CD4-positive, CD25-positive, alpha-beta regulatory T cell (primary cell): ENCODE data around the gene RHOBTB3. TPM values are rescaled to one million over a fixed set of nuclear protein-coding genes. Genes with fewer than 3 reads are reported as not detected.
"Not testable (repeated sequence)": the region's sequence is repeated elsewhere in the genome, so short reads cannot be mapped to it uniquely, and the experiment has no call there.

Experiments
- ATAC-seq, 2 donors: fragments of 150-1000 bp; cut with Tn5 transposase; one replicate each; pipeline ENCODE4 v1.10.0; 2021; ENCODE audit warnings: low read depth in 2 of 2, moderate number of reproducible peaks in 2 of 2, moderate library complexity in 1 of 2
- DNase-seq, 3 donors: peaks; one replicate each; pipeline versions ENCODE4 v3.0.0 to v3.0.0-alpha.2; 2012 to 2022; ENCODE audit warnings: mixed read lengths in 1 of 3
- H3K27ac ChIP-seq: one replicate; pipeline ENCODE4 v1.7.0; 2013; ENCODE audit warnings: mild to moderate bottlenecking, low read length; ENCODE audit not compliant: insufficient read depth, poor library complexity, severe bottlenecking
- H3K27me3 ChIP-seq: one replicate; pipeline ENCODE4 v1.7.0; 2013; ENCODE audit warnings: low read length; ENCODE audit not compliant: control insufficient read depth, insufficient read depth
- H3K36me3 ChIP-seq: one replicate; pipeline ENCODE4 v1.7.0; 2013; ENCODE audit warnings: mild to moderate bottlenecking, low read length, moderate library complexity; ENCODE audit not compliant: control insufficient read depth, insufficient read depth
- H3K4me1 ChIP-seq: 2 replicates; pipeline ENCODE4 v1.7.0; 2013; ENCODE audit warnings: mild to moderate bottlenecking, low read length; ENCODE audit not compliant: insufficient read depth, control insufficient read depth, poor library complexity, severe bottlenecking
- H3K4me3 ChIP-seq: one replicate; pipeline ENCODE4 v1.7.0; 2013; ENCODE audit warnings: low read depth, mild to moderate bottlenecking, low read length, moderate library complexity
- H3K9me3 ChIP-seq, 2 experiments: 1 replicate in 1 of 2; 2 replicates in 1 of 2; pipeline ENCODE4 v1.7.0; 2013; ENCODE audit warnings: low read length in 2 of 2, mild to moderate bottlenecking in 1 of 2, moderate library complexity in 1 of 2; ENCODE audit not compliant: control insufficient read depth in 2 of 2
- H3K27ac Mint-ChIP-seq, 3 donors: one replicate each; pipeline ENCODE4 v1.8.0; 2020 to 2022; ENCODE audit warnings: mild to moderate bottlenecking in 3 of 3, mixed read lengths in 3 of 3, moderate library complexity in 2 of 3
- H3K27me3 Mint-ChIP-seq: one replicate; pipeline ENCODE4 v1.8.0; 2022; ENCODE audit warnings: mild to moderate bottlenecking, mixed read lengths
- H3K36me3 Mint-ChIP-seq: one replicate; pipeline ENCODE4 v1.8.0; 2020; ENCODE audit warnings: mixed read lengths
- H3K4me1 Mint-ChIP-seq, 4 donors: one replicate each; pipeline ENCODE4 v1.8.0; 2020 to 2022; ENCODE audit warnings: mixed read lengths in 4 of 4, mild to moderate bottlenecking in 1 of 4
- H3K4me3 Mint-ChIP-seq, 4 donors: one replicate each; pipeline ENCODE4 v1.8.0; 2020 to 2022; ENCODE audit warnings: mild to moderate bottlenecking in 4 of 4, mixed read lengths in 4 of 4, moderate library complexity in 3 of 4
- H3K9me3 Mint-ChIP-seq, 7 donors: one replicate each; pipeline ENCODE4 v1.8.0; 2020 to 2022; ENCODE audit warnings: mixed read lengths in 7 of 7, mild to moderate bottlenecking in 3 of 7, moderate library complexity in 2 of 7
- polyA plus RNA-seq, 4 donors: library from polyadenylated mRNA; unstranded; fragments of 300-500 nt; fragmentation: Illumina TruSeq; gene quantifications; one replicate each; pipeline ENCODE4 v1.2.3, GENCODE V29; 2021
- total RNA-seq: library from RNA; stranded (reverse); gene quantifications from one replicate; pipeline ENCODE4 v1.2.3, GENCODE V29; 2022

Gene RHOBTB3
- total and polyA plus RNA-seq, 5 donors from 2014 or later, result 1.4 to 2.8 (median 2.6) TPM

DNA sequence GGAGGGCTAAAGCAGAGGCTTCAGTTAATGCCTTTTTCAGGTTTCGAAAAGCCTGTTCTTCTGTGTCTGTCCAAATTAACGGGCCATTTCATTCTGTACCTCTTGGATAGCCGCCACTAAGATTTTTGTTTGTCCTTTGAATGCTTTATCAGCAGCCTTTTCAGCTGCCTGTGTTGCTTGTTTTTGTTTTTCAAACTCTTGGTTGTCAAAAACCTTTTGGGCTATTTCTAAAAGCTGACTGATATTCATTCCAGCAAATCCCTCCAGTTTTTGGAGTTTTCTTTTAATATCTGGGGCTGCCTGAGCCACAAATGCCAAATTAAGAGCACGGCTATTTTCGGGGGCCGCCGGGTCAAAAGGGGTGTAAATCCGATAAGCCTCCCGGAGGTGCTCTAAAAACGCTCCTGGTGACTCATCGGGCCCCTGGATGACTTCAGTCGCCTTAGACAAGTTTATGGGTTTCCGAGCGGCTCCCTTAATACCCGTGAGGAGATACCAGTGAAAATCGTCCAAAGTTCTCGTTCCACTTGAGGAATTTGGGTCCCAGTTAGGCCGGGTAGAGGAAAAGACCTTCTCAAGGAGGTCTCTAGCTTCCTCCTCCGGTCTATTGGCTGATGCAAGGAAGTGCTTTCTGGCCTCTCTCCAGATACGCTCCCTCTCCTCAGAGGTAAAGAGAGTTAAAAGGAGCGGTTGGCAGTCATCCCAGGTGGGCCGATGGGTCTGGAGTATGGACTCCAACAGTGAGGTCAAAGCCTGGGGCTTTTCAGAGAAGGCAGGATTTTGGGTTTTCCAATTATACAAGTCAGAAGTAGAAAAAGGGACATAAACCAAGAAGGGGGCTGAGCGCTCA, 20.3 kb upstream of the RHOBTB3 start:
- not testable (repeated sequence) for H3K9me3 ChIP-seq, H3K27me3 ChIP-seq, H3K9me3 Mint-ChIP-seq, H3K4me3 ChIP-seq, H3K36me3 ChIP-seq, H3K4me1 Mint-ChIP-seq, H3K36me3 Mint-ChIP-seq, H3K4me1 ChIP-seq, H3K27ac ChIP-seq, ATAC-seq, DNase-seq, H3K4me3 Mint-ChIP-seq, H3K27ac Mint-ChIP-seq
- H3K27me3 Mint-ChIP-seq, result peaks cover 21% of the 10 kb centered on the region

DNA sequence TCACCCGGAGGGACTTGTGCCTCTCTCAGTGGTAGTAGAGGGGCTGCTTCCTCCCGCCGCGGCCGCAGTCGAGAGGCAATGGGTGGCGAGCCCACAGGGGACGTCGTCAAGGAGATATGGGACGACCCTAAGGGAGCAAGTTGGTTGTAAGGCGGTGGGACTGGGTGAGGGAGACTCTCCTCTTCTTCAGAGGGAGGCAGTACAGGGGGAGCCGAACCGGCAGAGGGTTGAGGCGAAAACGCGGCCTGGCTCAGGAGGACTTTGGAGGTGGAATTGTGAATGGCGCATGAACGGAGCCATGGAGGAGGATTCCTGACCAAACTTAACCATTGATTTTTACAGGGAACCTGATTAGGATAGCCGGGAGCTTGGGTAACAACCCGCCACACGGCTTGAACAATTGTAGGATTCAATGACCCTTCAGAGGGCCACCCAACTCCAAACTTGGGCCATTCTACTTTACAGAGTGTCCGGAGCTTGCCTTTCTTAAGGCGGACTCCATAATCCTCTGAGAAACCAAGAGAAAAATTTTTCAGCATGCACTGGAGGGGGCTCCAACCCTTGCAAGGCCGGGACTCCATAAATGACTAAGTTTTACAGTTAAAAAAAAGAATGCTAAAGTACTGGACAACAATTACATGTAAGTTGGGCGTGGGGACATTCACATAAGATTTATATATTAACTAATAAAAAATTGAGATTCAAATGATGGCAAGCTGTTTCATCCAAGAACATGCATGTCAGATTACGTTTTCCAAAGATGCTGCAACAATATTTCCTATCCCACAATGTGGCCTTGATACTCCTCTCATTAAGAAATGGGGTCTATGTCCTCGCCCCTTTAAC, 19.4 kb upstream of the RHOBTB3 start:
- H3K4me3 Mint-ChIP-seq, result no peak overlapping the region
- H3K27me3 Mint-ChIP-seq, result peaks cover 21% of the 10 kb centered on the region
- ATAC-seq (no peak), DNase-seq (no peak)
- Histone ChIP-seq H3K4me1 (no peaks in the 10 kb centered on the region), H3K27ac (no peak overlapping the region), H3K36me3 (no peaks in the 10 kb centered on the region), H3K4me3 (no peak overlapping the region), H3K27me3 (no peaks in the 10 kb centered on the region), H3K9me3 (no peaks in the 10 kb centered on the region)
- peaks cover 0 to 3% (median 0%) of the 10 kb centered on the region in 7 donors for H3K9me3 Mint-ChIP-seq
- no peaks in the 10 kb centered on the region for H3K36me3 Mint-ChIP-seq
- H3K27ac Mint-ChIP-seq, result no peak overlapping the region
- H3K4me1 Mint-ChIP-seq, result peaks cover 0 to 2% (median 0%) of the 10 kb centered on the region in 4 donors

DNA sequence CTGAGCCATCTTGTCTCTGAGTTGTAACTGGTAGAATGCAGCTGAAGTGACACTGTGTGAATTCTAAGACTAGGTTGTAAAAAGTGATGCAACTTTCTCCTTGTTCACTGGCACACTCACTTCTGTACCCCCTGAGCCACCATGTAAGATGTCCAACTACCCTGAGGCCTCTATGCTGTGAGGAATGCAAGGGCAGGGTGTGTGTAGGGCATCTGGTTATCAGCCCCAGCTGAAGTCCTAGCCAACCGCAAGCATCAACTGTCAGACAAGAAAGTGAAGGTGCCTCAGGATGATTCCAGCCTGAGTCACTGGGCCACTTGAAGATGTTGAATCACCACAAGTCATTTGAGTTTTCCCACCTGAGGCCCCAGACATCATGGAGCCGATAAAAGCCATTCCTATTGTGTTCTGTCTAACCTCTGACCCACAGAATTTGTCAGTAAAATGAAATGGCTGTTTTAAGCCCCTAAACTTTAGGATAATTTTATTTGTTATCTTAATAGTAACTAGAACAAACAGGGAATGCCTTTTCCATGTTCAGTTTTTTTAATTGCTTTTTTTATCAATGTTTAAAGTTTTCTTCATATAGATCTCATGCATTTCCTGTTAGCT, 18.7 kb upstream of the RHOBTB3 start:
- Histone ChIP-seq H3K4me3 (no peak overlapping the region), H3K36me3 (no peaks in the 10 kb centered on the region), H3K27me3 (no peaks in the 10 kb centered on the region), H3K27ac (no peak overlapping the region), H3K9me3 (no peaks in the 10 kb centered on the region), H3K4me1 (no peaks in the 10 kb centered on the region)
- peaks cover 0 to 3% (median 0%) of the 10 kb centered on the region in 7 donors for H3K9me3 Mint-ChIP-seq
- no peak for DNase-seq
- no peak for ATAC-seq
- no peaks in the 10 kb centered on the region for H3K36me3 Mint-ChIP-seq
- peaks cover 13% of the 10 kb centered on the region for H3K27me3 Mint-ChIP-seq
- no peak overlapping the region for H3K4me3 Mint-ChIP-seq
- H3K4me1 Mint-ChIP-seq, result peaks cover 0 to 2% (median 0%) of the 10 kb centered on the region in 4 donors
- no peak overlapping the region for H3K27ac Mint-ChIP-seq

DNA sequence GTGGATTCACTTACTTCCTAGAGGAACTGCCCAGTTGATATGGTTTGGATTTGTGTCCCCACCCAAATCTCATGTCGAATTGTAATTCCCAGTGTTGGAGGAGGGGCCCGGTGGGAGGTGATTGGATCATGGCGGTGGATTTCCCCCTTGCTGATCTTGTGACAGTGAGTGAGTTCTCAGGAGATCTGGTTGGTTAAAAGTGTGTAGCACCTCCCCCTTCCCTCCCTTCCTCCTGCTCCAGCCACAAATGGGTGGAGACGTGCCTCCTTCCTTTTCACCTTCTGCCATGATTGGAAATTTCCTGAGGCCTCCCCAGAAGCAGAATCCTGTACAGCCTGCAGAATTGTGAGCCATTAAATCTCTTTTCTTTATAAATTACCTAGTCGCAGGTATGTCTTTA, 17.9 kb upstream of the RHOBTB3 start:
- H3K27me3 ChIP-seq, H3K4me1 Mint-ChIP-seq, H3K9me3 Mint-ChIP-seq, H3K36me3 Mint-ChIP-seq, H3K27me3 Mint-ChIP-seq, ATAC-seq, H3K27ac ChIP-seq, H3K4me3 ChIP-seq, H3K36me3 ChIP-seq, H3K9me3 ChIP-seq, H3K4me3 Mint-ChIP-seq, DNase-seq, H3K27ac Mint-ChIP-seq, H3K4me1 ChIP-seq: not testable (repeated sequence)

DNA sequence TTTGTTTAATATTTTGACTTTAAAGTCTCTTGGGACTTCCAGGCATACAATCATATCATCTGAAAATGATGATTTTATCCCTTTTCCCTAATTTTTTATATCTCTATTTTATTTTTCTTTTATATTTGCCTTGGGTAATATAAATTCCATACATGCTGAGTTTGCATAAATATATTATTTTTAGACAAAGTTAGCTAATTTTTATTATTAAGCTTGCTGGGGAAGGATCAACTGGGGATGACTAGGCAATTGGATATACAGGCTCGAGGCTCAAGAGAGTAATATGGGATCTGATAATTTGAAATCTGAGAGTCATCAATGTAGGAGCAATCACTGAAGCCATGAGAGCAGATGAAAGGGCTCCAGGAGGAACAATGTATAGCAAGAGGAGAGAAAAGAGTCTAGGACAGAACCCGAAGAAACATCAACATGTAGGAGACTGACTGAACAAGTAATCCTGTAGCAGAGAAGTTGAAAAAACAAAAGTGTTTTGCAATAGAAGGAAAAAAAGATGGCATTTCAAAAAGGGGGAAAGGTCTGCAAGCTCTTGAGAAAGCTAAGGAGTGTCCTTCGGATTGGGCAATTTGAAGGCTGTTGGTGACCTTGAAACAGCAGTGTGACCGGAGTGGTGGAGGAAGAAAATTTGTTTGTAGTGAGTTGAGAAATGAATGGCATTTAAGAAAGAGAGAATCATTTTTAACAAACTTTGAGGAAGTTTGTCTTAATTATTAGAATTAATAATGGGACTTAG, 17.0 kb upstream of the RHOBTB3 start:
- no peaks in the 10 kb centered on the region for H3K9me3 ChIP-seq
- H3K27ac ChIP-seq, result no peak overlapping the region
- peak overlapping the region in 1 of 3 donors; percentile 15 for H3K27ac Mint-ChIP-seq
- peaks cover 0 to 2% (median 0%) of the 10 kb centered on the region in 4 donors for H3K4me1 Mint-ChIP-seq
- H3K27me3 Mint-ChIP-seq, result peaks cover 9% of the 10 kb centered on the region
- H3K36me3 Mint-ChIP-seq, result no peaks in the 10 kb centered on the region
- no peaks in the 10 kb centered on the region for H3K27me3 ChIP-seq
- H3K9me3 Mint-ChIP-seq, result peaks cover 0 to 3% (median 0%) of the 10 kb centered on the region in 7 donors
- no peak overlapping the region for H3K4me3 Mint-ChIP-seq
- no peaks in the 10 kb centered on the region for H3K36me3 ChIP-seq
- no peak overlapping the region for H3K4me3 ChIP-seq
- peaks cover 6% of the 10 kb centered on the region for H3K4me1 ChIP-seq
- ATAC-seq (no peak), DNase-seq (no peak)

DNA sequence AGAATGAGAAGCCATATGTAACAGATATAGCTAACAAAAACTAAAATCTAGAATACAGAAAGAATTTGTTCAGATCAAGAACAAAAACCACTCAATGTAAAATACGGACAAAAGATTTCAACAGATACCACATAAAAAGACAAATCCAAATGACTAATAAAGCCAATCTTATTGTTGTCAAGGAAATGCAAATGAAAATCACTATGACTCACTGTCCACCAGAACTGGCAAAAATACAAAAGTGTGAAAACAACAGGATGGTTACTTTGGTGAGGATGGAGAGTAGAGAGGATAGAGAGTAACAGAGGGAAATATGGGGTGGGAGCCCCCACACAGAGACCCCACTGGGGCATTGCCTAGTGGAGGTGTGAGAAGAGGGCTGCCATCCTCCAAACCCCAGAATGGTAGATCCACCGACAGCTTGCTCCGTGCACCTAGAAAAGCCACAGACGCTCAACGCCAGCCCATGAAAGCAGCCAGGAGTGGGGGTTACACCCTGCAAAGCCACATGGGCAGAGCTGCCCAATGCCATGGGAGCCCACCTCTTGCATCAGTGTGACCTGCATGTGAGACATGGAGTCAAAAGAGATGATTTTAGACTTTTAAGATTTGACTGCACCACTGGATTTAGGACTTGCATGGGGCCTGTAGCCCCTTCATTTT, 15.2 kb upstream of the RHOBTB3 start:
- Histone ChIP-seq H3K9me3 (no peaks in the 10 kb centered on the region), H3K4me1 (peaks cover 6% of the 10 kb centered on the region), H3K27me3 (no peaks in the 10 kb centered on the region), H3K27ac (no peak overlapping the region), H3K36me3 (no peaks in the 10 kb centered on the region), H3K4me3 (no peak overlapping the region)
- Mint-ChIP-seq H3K9me3 (peaks cover 0 to 3% (median 0%) of the 10 kb centered on the region in 7 donors), H3K4me3 (no peak overlapping the region), H3K36me3 (no peaks in the 10 kb centered on the region), H3K27ac (peak overlapping the region in 1 of 3 donors; percentile 34), H3K4me1 (peaks cover 0 to 2% (median 0%) of the 10 kb centered on the region in 4 donors), H3K27me3 (peaks cover 14% of the 10 kb centered on the region)
- ATAC-seq (no peak), DNase-seq (peak in 1 of 3 donors; percentile 16)

DNA sequence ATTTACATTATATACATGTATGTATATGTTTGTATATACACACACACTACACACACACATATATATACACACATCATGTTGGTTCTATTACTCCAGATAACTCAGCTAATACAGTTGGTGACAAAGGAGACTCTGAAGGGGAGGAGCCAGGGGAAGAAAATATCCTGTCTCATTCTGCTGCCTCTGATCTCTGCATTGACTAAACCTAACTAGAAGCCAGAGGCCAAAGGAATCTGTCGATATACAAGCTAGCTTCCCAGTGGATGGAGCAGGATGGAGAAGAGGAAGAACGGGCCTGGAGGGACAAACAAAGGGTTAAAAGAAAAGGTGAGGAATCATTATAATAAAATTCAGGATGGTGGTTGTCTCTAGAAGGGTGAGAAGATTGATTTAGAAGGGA, 13.7 kb upstream of the RHOBTB3 start:
- DNase-seq (no peak), ATAC-seq (no peak)
- Mint-ChIP-seq H3K9me3 (peaks cover 0 to 3% (median 0%) of the 10 kb centered on the region in 7 donors), H3K4me1 (peaks cover 0 to 2% (median 0%) of the 10 kb centered on the region in 4 donors), H3K27ac (no peak overlapping the region), H3K4me3 (no peak overlapping the region), H3K27me3 (peaks cover 19% of the 10 kb centered on the region), H3K36me3 (no peaks in the 10 kb centered on the region)
- H3K36me3 ChIP-seq, result no peaks in the 10 kb centered on the region
- no peaks in the 10 kb centered on the region for H3K27me3 ChIP-seq
- peaks cover 6% of the 10 kb centered on the region for H3K4me1 ChIP-seq
- no peak overlapping the region for H3K27ac ChIP-seq
- no peaks in the 10 kb centered on the region for H3K9me3 ChIP-seq
- no peak overlapping the region for H3K4me3 ChIP-seq
